GM04503 (cell line): ENCODE measurements around the gene HTR4.
"Not testable (repeated sequence)": the region's sequence is repeated elsewhere in the genome, so short reads cannot be mapped to it uniquely, and the experiment has no call there.

Source experiments
- DNase-seq: peaks from one replicate; pipeline ENCODE4 v3.0.0-alpha.2; 2012; ENCODE audit warnings: low read depth

Gene HTR4

DNA sequence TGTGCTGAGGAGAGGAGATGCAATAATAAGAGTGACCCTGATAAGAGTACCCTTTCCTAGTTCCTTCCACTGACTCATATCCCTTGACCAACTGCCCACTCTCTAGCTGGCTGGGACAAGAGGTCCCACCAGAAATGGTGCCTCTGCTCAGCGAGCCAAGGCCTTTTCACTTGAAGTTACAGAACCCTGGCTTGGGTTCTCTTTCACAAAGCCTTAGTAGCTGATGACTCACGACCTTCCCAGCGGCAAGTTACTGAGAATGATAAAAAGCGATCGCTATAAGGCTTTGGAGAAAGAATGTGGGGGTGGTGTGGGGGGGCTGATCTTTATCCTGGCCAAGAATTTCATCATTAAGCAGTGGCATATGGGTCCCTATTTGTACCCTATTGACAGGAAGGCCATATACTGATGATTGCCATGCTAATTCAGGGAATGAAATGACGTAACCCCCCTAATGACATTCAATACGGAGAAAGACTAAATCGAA lies 180.3 kb downstream of the HTR4 start:
- no peak for DNase-seq

DNA sequence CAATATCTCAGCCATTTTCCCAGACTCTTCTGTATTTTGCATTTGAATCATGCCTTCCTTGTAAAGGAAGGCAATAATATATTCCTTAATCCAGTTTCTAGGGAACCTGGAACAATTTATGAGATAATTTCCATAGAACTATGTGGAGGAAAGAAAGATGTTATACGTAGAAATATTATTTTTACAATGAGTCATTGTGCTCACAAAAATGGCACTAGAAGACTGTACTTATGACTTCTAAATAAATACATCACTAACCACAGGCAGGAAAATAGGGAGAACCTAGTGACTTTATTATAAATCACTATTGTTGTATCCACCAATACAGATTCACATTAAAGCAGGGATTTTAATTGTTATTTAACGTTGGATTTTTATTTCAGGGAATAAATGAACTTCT lies 182.9 kb downstream of the HTR4 start:
- DNase-seq: no peak

DNA sequence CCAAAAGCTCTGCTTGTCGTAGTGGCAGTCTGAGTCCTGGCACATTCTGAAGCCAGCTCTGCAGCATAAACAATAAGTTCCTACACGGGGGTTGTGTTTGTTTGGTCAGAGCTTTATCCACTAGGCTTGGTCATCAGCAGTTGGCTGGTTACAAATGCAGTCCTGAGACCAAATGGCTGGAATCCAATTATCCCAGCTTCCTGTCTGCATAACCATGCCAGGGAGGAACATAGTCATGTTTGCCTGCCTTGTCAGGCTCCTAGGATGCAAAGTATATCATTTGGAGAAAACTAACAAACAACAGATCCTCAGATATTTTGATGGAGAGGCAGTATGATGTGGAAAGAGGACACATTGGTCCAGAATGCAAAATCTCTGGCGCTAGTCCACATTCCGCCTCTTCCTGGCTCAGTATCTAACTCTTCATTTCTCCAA lies 184.8 kb downstream of the HTR4 start:
- DNase-seq: peak; percentile 22

DNA sequence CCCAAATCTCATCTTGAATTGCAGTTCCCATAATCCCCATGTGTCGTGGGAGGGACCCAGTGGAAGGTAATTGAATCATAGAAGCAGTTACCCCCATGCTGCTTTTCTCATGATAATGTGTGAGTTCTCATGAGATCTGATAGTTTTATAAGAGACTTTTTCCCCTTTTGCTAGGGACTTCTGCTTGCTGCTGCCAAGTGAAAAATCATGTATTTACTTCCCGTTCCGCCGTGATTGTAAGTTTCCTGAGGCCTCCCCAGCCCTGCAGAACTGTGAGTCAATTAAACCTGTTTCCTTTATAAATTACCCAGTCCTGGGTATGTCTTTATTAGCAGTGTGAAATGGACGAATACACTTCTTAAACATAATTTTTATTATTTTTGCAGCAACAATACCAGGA lies 185.6 kb downstream of the HTR4 start:
- DNase-seq: not testable (repeated sequence)

DNA sequence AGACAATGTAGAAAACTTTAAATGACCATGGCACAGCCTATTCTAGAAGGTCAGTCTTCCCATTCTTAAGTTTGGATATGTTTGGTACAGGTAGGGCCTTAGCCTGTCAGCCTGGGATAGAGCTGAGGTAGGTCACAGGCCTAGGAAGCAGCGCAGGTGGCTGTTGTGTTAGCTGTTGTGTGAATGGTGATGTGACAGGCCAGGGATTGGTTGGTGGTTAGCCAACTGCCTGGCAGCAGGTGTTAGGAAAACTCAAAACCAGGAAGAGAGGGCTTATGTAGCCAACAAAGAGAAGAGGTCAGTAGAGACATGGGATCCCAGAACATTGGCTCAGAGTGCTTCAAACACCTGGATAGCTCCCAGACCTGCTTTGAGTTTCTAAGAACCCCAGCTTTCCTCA lies 186.4 kb downstream of the HTR4 start:
- no peak for DNase-seq

DNA sequence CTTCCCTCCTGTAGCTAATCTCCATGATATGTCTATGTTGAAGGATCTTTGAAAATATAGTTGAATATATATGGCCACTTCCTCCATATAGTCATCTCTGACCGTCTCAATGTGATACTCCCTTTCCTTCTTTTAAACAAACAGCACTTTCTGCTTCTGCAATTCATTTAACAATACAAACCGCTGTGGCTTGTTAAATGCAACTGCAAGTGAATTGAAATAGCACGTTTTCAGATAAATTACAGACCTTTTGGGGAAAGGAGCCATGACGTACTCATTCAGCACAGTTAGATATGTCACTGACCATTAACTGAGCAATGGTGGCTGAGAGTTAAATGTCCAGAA lies 188.1 kb downstream of the HTR4 start:
- no peak for DNase-seq

DNA sequence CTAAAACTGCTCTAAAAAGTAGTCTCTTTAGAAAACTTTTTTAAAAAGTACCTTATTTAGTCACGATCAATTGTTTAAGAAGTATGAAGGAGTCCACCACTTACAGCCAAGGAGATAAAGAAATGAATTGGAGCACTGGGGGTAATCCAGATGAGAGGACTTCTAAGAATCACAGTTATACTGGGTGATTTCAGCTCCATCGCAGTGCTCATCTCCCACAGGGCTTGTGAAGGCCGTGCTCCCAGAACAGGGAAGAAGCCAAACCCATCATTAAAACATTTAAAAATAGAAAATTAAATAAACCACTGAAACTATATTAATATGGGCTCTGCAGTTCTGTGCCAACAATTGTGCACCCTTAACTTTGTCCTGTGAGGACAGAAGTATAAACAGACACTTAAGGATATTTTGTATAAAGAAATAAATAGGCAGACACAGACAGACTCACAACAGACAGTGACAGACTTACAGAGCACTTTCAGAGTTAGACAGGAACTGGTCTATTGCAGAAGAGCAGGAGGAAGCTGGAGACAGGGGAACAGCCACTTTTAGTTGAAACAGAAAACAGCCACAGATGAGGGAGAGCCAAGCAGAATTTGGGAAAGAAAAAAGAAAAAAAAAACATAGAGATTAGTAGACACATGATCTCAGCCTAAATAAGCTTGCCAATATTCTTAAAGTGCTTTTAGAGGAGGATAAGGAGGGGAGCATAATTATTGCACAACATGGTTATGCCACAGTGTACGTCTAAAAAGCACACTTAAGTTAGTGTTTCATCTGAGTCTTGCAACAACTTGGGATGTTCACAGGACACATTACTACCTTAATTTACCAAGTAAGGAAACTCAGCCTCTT lies 188.7 kb downstream of the HTR4 start:
- no peak for DNase-seq

DNA sequence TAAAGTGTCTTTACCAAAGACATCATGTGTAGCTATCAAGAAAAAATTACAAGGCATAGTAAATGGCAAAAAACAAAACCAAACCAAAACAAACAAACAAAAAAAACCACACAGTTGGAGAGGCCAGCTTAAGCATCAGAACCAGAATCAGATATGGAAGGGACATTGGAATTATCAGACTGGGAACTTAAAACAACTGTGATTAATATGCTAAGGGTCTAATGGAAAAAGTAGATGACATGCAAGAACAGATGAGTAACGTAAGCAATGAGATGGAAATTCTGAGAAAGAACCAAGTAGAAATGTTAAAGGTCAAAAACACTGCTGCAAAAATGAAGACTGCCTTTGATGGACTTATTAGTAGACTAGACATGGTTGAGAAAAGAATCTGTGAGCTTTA lies 194.7 kb downstream of the HTR4 start:
- DNase-seq: no peak

DNA sequence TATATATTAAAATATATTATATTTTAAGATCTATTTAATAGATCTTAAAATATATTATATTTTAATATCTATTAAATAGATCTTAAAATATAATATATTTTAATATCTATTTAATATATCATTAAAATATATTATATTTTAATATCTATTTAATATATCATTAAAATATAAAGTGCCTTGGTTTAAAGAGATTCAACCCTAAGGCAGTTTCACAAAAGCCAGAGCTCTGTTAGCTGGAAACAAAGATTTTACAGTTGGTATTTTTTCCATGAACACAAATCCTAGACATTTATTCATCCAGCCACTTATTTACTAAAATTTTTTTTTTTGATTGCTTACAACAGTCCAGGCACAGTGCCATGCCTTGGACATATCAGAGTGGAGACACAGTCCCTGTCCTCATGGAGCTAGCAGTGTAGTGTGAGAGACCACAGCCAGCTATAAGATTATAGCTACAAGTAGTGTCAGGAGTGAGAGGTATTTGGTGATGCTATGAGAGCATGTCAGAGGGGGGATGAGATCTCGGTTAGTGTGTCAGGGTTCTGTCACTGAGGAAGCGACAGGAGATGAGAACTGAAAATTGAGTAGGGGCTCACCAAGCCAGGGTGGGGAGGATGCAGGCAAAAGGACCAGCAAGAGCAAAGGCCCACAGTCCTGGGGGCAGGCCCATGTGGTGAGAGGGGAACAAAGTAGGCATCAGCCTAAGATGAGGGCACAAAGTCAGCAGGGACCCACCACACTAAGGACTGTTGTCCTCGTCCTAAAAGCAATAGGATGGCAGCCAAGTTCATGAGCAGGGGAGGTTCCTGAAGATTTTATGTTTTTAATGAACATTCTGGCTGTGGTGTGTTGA lies 196.1 kb downstream of the HTR4 start:
- DNase-seq: no peak

DNA sequence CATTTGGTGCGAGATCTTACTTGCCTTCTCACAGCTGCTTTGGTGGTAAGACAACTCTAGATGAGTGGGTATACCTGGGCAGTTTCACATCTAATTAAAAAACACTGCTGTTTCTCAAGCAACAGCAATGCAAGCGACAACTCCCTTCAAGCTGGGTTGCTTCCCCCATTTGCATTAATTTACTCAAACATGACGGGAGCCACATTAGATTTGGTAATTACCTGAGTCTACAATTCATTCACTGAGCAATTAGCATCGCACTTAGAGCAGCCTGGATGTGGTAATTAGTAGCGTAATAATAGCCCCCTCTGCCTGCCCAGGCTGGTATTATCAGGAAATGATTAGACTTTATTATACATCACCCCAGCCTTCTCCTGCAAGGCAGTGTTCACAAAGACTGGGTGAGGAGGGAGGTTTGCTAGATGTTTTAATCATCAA lies 197.1 kb downstream of the HTR4 start:
- DNase-seq: no peak

DNA sequence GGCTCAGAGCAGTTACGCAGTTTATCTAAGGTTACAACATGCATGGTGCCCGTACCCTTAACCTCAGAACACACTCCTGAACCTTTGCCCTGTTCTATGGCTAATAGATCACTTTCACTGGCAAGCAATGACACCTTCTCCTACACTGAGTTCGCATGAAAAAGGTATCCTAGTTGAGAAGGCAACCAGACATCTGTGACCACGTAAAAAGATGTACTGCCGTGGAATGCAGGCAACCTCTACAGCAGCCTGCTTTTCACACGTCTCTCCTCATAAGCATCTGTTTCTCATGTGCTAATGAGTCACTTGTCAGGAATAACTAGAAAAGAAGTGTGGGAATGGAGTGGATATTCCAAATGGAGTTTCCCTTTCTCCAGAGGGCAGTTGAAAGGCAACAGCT lies 199.1 kb downstream of the HTR4 start:
- DNase-seq: no peak

DNA sequence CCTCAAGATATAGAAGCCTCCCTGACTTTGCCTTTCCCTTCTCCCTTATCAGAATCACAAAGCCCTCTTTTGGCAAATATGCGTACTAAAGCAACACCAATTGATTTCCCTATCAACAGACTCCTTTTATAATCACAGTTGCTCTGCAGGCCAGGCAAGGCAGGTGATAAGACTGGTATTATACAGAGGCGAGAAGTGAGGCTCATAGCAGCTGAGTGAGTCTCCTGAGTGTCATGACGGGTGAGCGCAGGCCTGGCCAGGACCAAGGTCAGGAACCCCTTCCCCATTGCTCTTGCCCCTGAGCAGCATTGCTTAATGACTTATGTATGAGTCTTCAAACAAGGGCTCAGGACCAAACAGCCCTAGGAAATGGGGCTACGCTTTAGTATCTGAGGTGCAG lies 199.8 kb downstream of the HTR4 start:
- no peak for DNase-seq

DNA sequence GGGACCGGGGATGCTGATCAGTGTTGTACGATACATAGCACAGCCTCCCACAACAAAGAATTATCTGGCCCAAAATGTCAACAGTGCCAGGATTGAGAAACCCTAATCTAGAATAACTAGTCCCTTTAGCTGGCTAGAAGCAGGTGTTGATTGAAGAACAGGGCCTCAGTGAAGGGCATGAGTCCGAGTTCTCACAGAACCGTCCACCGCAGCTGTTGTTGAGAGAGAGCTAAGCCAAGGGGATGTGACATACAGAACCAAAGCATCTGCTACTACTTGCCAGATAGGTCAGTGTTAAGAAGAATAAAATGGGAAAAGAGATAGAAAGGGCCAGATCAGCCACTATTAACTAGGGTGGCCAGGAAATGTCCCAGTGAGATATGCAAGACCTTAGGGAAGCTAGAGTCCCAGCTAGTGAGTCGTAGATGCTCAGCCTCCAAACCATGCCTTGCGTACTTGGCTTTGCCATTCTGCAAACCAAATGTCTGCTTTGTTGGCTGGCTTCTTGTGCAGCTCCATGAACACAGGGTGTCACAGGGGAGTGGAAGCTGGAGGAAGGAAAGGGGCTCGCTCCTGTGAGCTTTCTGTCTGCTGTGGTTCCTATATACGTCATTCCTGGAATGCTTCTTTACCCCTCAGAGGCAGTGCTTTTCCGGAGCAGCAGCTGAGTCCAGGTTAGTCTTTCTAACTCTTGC lies 201.7 kb downstream of the HTR4 start:
- no peak for DNase-seq

DNA sequence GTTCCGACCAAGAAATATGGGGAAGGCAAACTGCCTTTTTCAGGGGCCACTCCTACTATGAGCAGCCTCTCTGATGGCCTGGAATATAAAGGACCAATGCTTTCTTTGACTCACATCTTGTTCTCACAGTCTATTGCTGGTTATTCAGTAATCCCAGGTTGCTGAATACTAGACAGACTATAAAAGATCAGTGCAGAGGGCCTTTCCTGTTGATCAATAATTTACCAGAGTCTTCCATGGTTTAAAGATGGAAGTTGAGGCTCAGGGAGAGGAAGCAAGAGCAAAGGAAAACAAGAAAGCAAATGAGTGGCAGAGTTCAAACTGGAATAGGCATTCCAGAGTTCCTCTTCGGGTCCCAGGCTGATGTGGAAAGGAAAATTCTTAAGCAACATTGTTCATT lies 207.7 kb downstream of the HTR4 start:
- DNase-seq: no peak

DNA sequence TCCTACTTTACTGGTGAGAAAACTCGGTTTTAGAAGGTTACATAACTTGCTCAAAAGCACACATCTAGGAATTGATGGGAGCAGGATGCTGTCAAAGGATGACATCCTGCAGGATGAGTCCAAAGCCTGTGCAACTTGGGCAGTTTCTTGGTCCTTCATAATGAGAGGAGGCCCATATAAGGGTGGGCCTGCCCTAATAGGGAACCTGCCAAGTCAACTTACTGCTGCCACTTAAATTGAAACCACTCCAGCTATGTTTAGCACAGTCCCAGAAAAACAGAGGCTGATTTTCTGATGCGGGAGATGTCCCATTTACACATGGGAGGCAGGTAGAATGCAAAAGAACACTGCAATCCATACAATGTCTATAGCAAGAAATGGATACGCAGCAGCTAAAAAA lies 208.7 kb downstream of the HTR4 start:
- DNase-seq: no peak

DNA sequence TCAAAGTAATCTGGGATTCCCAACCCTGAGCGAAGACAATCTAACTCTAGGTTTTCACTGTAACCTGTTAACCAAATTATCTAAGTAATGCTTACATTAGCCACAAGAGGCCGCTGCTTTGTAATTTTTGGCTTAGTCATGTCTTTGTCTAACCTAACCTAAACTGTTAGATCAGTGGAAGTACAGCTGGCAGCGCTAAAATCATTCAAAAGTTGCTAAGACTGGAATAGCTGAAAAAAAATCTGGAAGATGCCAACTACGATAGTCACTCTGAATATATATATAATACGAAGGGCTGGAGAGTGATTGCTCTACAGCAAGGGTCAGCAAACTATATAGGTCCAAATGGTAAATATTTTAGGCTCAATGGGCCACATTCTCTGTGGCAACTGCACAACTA lies 210.3 kb downstream of the HTR4 start:
- DNase-seq: peak; percentile 15

DNA sequence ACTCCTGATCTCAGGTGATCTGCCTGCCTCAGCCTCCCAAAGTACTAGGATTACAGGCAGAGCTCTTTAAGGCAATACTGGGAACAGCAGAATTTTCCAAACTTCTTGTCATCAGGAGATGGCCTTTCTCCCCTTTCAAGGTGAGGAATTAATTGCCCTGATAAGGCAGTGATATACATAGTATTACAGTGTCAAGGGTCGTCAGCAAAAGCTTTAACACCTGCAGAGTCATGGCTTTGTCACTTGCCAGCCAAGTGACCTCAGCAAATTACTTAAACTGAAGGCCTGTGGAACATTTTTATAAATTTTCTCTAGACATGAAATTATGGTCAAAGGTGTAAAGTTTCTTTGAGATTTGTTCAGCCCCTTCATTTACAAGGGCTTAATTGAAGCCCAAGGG lies 211.1 kb downstream of the HTR4 start:
- DNase-seq: no peak

DNA sequence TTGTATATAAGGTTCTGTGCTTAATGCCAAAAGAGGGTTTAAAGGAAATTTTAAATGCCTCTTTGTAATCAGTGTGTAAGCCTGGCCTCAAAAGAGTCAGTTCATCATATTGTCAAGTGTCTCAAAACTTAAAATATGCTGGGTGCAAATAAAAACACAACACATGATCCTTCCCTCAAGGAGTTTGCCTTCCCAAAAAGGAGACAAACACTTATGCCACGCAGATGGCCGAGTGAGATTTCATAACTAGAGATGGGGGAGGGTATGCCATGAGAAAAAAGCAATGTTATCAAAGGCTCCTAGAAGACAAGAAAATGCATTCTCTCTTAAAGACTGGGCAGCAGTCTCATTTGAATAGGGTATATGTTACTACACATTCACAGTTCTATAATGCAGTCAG lies 215.4 kb downstream of the HTR4 start:
- no peak for DNase-seq

DNA sequence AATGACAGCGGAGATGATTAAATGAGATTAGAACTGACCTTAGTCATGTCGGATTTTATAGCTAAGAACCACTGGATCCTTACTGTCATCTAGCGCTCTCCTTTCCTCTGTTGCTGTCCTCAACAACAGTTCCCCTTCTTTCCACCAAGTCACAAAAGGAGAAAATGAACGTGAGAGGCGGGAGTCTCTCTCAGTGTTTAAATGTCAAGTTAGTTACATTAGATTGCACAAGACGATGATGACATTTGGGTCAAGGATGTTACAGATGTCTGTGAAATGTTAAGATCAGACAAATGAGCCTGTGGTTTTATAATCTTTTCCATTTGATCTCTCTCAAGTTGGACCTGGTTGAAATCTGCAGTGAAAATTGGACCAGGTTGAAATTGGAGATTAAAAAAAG lies 217.1 kb downstream of the HTR4 start:
- no peak for DNase-seq

DNA sequence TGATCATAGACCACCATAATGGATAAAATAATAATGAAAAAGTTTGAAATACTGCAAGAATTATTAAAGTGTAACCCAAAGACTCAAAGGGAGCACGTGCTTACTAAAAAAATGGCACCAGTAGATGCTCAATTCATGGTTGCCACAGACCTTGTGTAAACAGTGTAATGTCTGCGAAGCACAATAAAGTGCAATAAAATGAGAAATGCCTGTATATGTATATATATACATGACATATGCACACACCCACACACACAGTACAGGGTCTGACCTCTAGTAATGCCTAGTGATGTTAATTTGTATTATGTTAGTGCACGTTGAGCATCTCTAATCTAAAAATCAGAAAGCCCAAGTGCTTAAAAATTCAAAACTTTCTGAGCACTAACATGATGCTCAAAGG lies 218.3 kb downstream of the HTR4 start:
- DNase-seq: no peak

DNA sequence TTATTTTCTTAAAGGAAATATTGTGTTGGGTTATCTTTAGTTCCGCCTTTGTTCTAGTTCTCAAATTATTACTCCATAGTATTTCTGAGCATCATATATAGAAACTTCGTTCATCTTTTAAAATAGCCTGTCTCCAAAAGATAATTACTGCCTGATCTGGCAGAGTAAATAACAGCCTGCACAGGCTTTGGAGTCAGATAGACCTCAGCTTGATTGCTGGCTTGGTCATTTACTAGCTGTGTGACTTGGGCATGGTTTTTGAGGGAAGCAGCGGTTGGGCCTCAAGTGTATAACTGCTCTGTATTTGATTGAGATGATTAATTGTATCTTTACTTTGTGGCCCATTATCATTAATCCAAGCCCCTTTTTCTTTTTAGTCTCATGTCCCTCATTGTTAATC lies 220.5 kb downstream of the HTR4 start:
- no peak for DNase-seq
